Lower lobe of right lung (tissue), 2 donors: Measurements from ENCODE around the gene SLC7A4. TPM values are rescaled to one million over a fixed set of nuclear protein-coding genes. Genes with fewer than 3 reads are reported as not detected.
"Not testable (repeated sequence)": the region's sequence is repeated elsewhere in the genome, so short reads cannot be mapped to it uniquely, and the experiment has no call there.

ENCODE experiments used
- ATAC-seq, 2 donors: fragments of 200-7000 bp; cut with Tn5 transposase; one replicate each; pipeline ENCODE4 v1.9.1; 2020 to 2022; ENCODE audit warnings: mild to moderate bottlenecking in 2 of 2, moderate library complexity in 2 of 2
- DNase-seq: peaks from one replicate; pipeline ENCODE4 v3.0.0-alpha.2; 2020
- H3K27ac ChIP-seq: fragments of 200-600 bp; one replicate; pipeline ENCODE4 v1.8.0; 2022
- H3K27me3 ChIP-seq: fragments of 200-600 bp; one replicate; pipeline ENCODE4 v1.8.0; 2022; ENCODE audit warnings: low read depth
- H3K36me3 ChIP-seq: fragments of 200-600 bp; one replicate; pipeline ENCODE4 v1.8.0; 2022; ENCODE audit warnings: mild to moderate bottlenecking
- H3K4me1 ChIP-seq: fragments of 200-600 bp; one replicate; pipeline ENCODE4 v1.8.0; 2022
- H3K4me3 ChIP-seq: fragments of 200-600 bp; one replicate; pipeline ENCODE4 v1.8.0; 2022; ENCODE audit warnings: mild to moderate bottlenecking
- H3K9me3 ChIP-seq: fragments of 200-600 bp; one replicate; pipeline ENCODE4 v1.8.0; 2022
- intact Hi-C: fragments of 100-400 bp; cut with DNase I; formaldehyde crosslinking; loops from one replicate; pipeline ENCODE4 v1.11.0; 2022
- total RNA-seq: library from RNA; stranded (reverse); fragmentation: NEBNext Ultra II Directional; extraction: Animal tissue kit (Norgen Biotek cat#: 25700); gene quantifications from one replicate; pipeline ENCODE4 v1.2.1, GENCODE V29; 2021
- TF ChIP-seq, protein P1 (sequence below): fragments of 200-600 bp; IDR thresholded peaks from one replicate; pipeline ENCODE4 v1.8.0; 2022; ENCODE audit warnings: antibody characterized with exemption, mild to moderate bottlenecking
- donor health status: DM: no; HTN: yes; CAD: no; lungs with severe emphysema.

SLC7A4 gene
- total RNA-seq, 1 donor from 2014 or later = 0.47 TPM

DNA sequence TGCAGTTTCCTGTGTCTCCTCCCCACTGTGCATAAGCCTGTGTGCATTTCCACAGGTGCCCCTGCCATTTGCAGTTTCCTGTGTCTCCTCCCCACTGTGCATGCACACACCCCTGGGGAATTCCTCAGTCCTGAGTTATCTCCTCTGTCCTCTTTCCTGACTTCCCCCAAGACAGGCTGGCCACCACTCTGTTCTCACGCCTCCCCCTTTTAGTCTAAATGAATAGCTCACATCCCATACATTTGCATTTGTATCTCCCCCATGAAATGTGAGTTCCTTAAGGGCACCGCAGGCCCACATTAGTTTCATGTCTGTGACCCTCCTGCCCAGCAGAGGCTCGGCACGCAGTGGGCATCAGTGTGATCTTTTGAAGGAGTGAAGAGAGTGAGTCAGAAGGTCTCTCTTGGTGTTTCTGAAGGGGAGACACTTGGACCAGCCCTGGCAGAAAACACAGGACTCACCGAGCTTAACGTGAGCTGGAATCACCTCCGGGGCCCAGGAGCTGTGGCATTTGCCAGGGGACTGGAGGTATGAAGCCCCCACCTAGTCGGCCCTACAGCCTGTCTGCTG, 19.6 kb upstream of the SLC7A4 start:
- H3K9me3 ChIP-seq = no peaks in the 10 kb centered on the region
- intact Hi-C loops = no loop called here
- TF ChIP-seq, protein P1, sequence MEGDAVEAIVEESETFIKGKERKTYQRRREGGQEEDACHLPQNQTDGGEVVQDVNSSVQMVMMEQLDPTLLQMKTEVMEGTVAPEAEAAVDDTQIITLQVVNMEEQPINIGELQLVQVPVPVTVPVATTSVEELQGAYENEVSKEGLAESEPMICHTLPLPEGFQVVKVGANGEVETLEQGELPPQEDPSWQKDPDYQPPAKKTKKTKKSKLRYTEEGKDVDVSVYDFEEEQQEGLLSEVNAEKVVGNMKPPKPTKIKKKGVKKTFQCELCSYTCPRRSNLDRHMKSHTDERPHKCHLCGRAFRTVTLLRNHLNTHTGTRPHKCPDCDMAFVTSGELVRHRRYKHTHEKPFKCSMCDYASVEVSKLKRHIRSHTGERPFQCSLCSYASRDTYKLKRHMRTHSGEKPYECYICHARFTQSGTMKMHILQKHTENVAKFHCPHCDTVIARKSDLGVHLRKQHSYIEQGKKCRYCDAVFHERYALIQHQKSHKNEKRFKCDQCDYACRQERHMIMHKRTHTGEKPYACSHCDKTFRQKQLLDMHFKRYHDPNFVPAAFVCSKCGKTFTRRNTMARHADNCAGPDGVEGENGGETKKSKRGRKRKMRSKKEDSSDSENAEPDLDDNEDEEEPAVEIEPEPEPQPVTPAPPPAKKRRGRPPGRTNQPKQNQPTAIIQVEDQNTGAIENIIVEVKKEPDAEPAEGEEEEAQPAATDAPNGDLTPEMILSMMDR = no peak
- no peaks in the 10 kb centered on the region for H3K4me1 ChIP-seq
- no peaks in the 10 kb centered on the region for H3K27me3 ChIP-seq
- H3K27ac ChIP-seq = no peak overlapping the region
- no peaks in the 10 kb centered on the region for H3K36me3 ChIP-seq
- ATAC-seq (no peak), DNase-seq (no peak)
- H3K4me3 ChIP-seq = no peak overlapping the region

DNA sequence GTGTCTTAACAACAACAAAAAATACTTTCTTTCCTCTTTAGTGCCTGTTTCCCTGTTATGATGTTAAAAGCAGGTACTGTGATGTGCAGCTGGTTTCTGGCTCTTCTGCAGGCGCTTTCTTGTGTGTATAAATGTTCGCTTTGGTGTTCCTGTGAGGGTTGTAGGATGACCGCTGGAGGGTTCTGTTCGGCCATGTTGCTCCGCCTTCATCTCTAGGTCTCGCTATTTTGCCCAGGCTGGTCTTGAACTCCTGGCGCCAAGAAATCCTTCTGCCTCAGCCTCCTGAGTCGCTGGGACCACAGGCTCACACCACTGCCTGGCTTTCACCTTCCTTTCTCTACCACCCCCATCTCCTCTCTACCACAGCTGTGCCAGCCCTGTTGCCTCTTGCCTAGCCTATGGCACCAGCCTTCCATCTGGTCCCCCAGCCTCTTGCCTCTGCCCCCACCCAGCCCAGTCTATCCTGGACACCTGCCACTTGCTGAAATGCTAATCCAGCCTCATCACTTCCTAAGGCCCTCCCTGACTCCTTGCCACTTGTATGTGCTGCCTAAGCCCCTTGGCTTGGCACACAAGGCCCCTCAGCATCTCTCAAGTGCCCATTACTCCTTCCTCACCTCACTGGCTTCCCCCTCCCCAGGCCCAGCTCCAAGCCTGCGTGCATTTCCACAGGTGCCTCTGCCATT, 18.9 kb upstream of the SLC7A4 start:
- Histone ChIP-seq H3K27ac (no peak overlapping the region), H3K4me1 (no peaks in the 10 kb centered on the region), H3K9me3 (no peaks in the 10 kb centered on the region), H3K4me3 (no peak overlapping the region), H3K36me3 (no peaks in the 10 kb centered on the region), H3K27me3 (no peaks in the 10 kb centered on the region)
- ATAC-seq = no peak
- DNase-seq = no peak
- intact Hi-C loops = no loop called here
- TF ChIP-seq, protein P1 = no peak

DNA sequence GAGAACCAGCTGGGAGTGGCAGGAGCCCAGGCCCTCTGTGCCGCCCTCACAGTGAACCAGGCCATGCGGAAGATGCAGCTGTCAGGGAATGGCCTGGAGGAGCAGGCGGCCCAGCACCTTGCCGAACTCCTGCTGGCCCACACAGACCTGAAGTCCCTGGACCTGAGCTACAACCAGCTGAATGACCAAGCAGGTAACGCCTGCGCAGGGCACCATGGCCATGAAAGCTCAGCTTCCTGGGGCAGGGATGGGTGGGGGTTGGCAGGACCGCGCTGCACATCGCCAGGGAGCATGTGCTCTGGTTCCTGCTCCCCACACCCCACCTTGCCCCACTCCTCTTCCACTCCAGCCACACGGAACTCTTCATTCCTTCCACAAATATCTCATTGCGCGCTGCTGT, 16.6 kb upstream of the SLC7A4 start:
- H3K27me3 ChIP-seq, H3K36me3 ChIP-seq, H3K9me3 ChIP-seq, H3K27ac ChIP-seq, H3K4me3 ChIP-seq, ATAC-seq, intact Hi-C loops: not testable (repeated sequence)
- peaks cover 13% of the 10 kb centered on the region for H3K4me1 ChIP-seq
- peak; percentile 17 for DNase-seq

DNA sequence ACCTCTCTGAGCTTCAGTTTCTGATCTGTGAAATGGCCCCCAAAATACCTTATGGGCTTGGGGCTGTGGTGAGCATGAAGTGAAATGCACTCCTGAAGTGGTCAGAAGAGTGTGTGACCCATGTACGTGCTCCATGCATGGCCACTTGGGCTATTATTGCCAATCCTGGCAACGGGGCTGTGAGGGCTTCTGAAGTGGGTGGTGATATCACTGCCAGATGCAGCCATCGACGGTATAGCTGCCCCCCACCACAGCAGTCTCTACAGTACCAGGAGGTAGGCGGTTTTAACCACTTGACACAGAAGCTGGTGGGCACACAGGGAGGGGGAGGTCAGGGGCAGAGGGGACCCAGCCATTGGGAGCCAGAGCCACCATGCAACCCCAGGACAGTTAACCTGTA, 16.1 kb upstream of the SLC7A4 start:
- ATAC-seq = not testable (repeated sequence)
- H3K4me1 ChIP-seq = peaks cover 13% of the 10 kb centered on the region

DNA sequence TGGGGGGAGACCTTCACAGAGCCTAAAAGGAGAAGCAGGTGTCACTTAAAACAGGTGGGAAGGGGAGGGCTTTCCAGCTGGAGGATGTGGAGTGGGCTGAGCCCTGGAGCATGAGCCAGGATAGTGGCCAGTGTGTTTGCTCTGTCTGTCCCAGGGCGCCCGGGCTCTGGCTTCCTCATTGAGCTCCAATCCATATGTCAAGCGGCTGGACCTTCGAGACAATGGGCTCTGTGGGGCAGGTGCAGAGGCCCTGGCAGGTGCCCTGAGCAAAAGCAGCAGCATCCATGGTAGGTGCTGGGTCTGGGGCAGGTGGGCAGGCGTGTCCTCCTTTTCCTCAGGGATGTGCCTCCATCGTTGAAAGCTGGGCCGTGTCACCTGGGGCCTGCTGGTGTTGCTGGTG, 15.4 kb upstream of the SLC7A4 start:
- peak; percentile 40 for DNase-seq
- TF ChIP-seq, protein P1 = no peak
- H3K9me3 ChIP-seq = no peaks in the 10 kb centered on the region
- H3K36me3 ChIP-seq = no peaks in the 10 kb centered on the region
- H3K27me3 ChIP-seq = peaks cover 3% of the 10 kb centered on the region
- H3K4me1 ChIP-seq = peaks cover 13% of the 10 kb centered on the region
- no peak overlapping the region for H3K4me3 ChIP-seq
- intact Hi-C loops = no loop called here
- H3K27ac ChIP-seq = no peak overlapping the region
- no peak for ATAC-seq

More for the DNA sequence above, 16.1 kb upstream of the SLC7A4 start:
- DNase-seq = peak; percentile 18
- H3K4me3 ChIP-seq, H3K27ac ChIP-seq, H3K9me3 ChIP-seq, H3K36me3 ChIP-seq, H3K27me3 ChIP-seq, intact Hi-C loops: not testable (repeated sequence)

DNA sequence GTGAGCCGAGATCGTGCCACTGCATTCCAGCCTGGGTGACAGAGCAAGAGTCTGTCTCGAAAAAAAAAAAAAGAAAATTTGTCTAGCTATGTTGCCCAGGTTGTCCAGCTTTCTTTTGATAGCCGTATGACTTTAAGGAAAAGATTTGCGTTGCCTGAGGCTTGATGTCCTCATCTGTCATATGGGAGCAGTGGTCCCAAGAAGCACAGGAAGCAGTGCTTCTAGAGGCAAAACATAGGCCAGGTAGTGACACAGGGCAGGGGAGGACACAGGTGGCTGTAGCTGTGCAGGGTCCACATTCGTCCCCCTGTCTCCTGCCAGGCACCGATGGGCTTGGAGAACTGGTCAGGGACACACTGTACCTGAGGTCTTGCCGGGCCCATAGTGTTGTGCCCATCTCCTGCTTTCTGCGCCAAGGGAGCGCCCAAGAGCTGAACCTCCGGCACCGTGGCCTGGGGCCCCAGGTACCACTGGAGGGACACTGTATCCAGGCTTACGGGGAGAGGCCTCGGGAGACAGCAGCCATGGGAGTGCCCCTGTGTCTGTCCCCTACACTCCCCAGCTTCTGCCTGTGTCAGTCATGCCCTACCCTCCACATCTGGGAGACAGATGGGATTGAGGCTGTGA, 14.8 kb upstream of the SLC7A4 start:
- Histone ChIP-seq H3K4me1 (peaks cover 13% of the 10 kb centered on the region), H3K27ac (no peak overlapping the region), H3K36me3 (no peaks in the 10 kb centered on the region), H3K9me3 (no peaks in the 10 kb centered on the region), H3K27me3 (peaks cover 3% of the 10 kb centered on the region), H3K4me3 (no peak overlapping the region)
- DNase-seq (peak; percentile 28), ATAC-seq (no peak)
- TF ChIP-seq, protein P1 = no peak
- intact Hi-C loops = no loop called here
